Neuronal stem cell (in vitro differentiated cells): ENCODE measurements around the gene CHPF2.

Experiments
- DNase-seq: peaks from one replicate; pipeline ENCODE4 v3.0.0-alpha.2; 2013; ENCODE audit warnings: low spot score
- H2AFZ ChIP-seq: one replicate; pipeline ENCODE4 v1.6.1; 2013; ENCODE audit warnings: mild to moderate bottlenecking, low read length, inconsistent platforms
- H2AK5ac ChIP-seq: 2 replicates; pipeline ENCODE4 v1.6.1; 2013; ENCODE audit warnings: low read depth, mild to moderate bottlenecking, inconsistent platforms, low read length, moderate library complexity, mixed read lengths
- H2BK120ac ChIP-seq: 2 replicates; pipeline ENCODE4 v1.6.1; 2013; ENCODE audit warnings: low read depth, mild to moderate bottlenecking, inconsistent platforms, low read length, moderate library complexity, mixed read lengths
- H2BK12ac ChIP-seq: one replicate; pipeline ENCODE4 v1.6.1; 2013; ENCODE audit warnings: low read length, inconsistent platforms
- H2BK15ac ChIP-seq: 2 replicates; pipeline ENCODE4 v1.6.1; 2013; ENCODE audit warnings: mild to moderate bottlenecking, low read length, inconsistent platforms, mixed read lengths
- H2BK5ac ChIP-seq: one replicate; pipeline ENCODE4 v1.6.1; 2013; ENCODE audit warnings: inconsistent platforms, mild to moderate bottlenecking, low read length, moderate library complexity
- H3K14ac ChIP-seq: one replicate; pipeline ENCODE4 v1.6.1; 2013; ENCODE audit warnings: low read length, inconsistent platforms
- H3K18ac ChIP-seq: 2 replicates; pipeline ENCODE4 v1.6.1; 2013; ENCODE audit warnings: low read length, inconsistent platforms
- H3K23ac ChIP-seq: 2 replicates; pipeline ENCODE4 v1.6.1; 2013; ENCODE audit warnings: low read depth, mild to moderate bottlenecking, mixed read lengths, low read length, inconsistent platforms; ENCODE audit not compliant: poor library complexity
- H3K27ac ChIP-seq: replicated peaks from 3 replicates; pipeline ENCODE4 v1.5.1; 2013; ENCODE audit warnings: low read length, inconsistent platforms
- H3K27me3 ChIP-seq, 3 experiments: 2 replicates each; pipeline ENCODE4 v1.6.1; 2013; ENCODE audit warnings: low read length in 3 of 3, mild to moderate bottlenecking in 2 of 3, inconsistent platforms in 1 of 3, low read depth in 1 of 3, mixed read lengths in 1 of 3, moderate library complexity in 1 of 3; ENCODE audit not compliant: control insufficient read depth in 3 of 3, insufficient read depth in 3 of 3
- H3K36me3 ChIP-seq, 2 donors: replicated peaks in 1 of 2; 2 replicates each; pipeline ENCODE4 v1.6.1; 2013; ENCODE audit warnings: low read length in 2 of 2; ENCODE audit not compliant: control insufficient read depth in 2 of 2, insufficient read depth in 2 of 2
- H3K4ac ChIP-seq: 2 replicates; pipeline ENCODE4 v1.6.1; 2013; ENCODE audit warnings: inconsistent platforms, mild to moderate bottlenecking, low read length, moderate library complexity
- H3K4me1 ChIP-seq, 2 donors: 1 replicate in 1 of 2; 2 replicates in 1 of 2; pipeline ENCODE4 v1.6.1; 2013; ENCODE audit warnings: low read length in 2 of 2, low read depth in 1 of 2; ENCODE audit not compliant: control insufficient read depth in 2 of 2, insufficient read depth in 1 of 2
- H3K4me2 ChIP-seq: one replicate; pipeline ENCODE4 v1.6.1; 2013; ENCODE audit warnings: mild to moderate bottlenecking, low read length, inconsistent platforms; ENCODE audit not compliant: insufficient read depth, poor library complexity, severe bottlenecking
- H3K4me3 ChIP-seq, 2 donors: 2 replicates each; pipeline ENCODE4 v1.5.1; 2013; ENCODE audit warnings: low read length in 2 of 2, mild to moderate bottlenecking in 2 of 2, inconsistent platforms in 1 of 2, moderate library complexity in 1 of 2
- H3K79me1 ChIP-seq: one replicate; pipeline ENCODE4 v1.6.1; 2013; ENCODE audit warnings: low read depth, mild to moderate bottlenecking, inconsistent platforms, low read length, moderate library complexity
- H3K9ac ChIP-seq: one replicate; pipeline ENCODE4 v1.6.1; 2013; ENCODE audit warnings: mild to moderate bottlenecking, low read depth, low read length, inconsistent platforms; ENCODE audit not compliant: poor library complexity
- H3K9me3 ChIP-seq, 2 donors: replicated peaks in 1 of 2; 2 replicates each; pipeline versions ENCODE3 to v1.6.1; 2013; ENCODE audit warnings: low read length in 2 of 2, mild to moderate bottlenecking in 2 of 2, inconsistent platforms in 1 of 2, low read depth in 1 of 2, mixed read lengths in 1 of 2, moderate library complexity in 1 of 2; ENCODE audit not compliant: control insufficient read depth in 2 of 2, insufficient read depth in 1 of 2
- H4K8ac ChIP-seq: one replicate; pipeline ENCODE4 v1.6.1; 2013; ENCODE audit warnings: low read depth, mild to moderate bottlenecking, inconsistent platforms, low read length, moderate library complexity
- H4K91ac ChIP-seq: one replicate; pipeline ENCODE4 v1.6.1; 2013; ENCODE audit warnings: low read length, low read depth, mild to moderate bottlenecking, inconsistent platforms; ENCODE audit not compliant: poor library complexity
- WGBS, 2 donors: extraction: QIAGEN DNeasy Blood & Tissue Kit; methylation state at CpG; one replicate each; pipeline ENCODE4 v1.1.7; 2013; ENCODE audit warnings: missing lambda C conversion rate in 2 of 2, mixed read lengths in 1 of 2; ENCODE audit not compliant: insufficient read length in 2 of 2, insufficient replicate concordance in 1 of 2; ENCODE audit errors: extremely low coverage in 2 of 2; 5-methylcytosine and 5-hydroxymethylcytosine counted together

Gene CHPF2

GRCh38 chr7:151247611-151248345 is 15.5 kb downstream of the CHPF2 start:
- peaks cover 0 to 29% (median 0%) of the 10 kb centered on the region in 3 experiments for H3K27me3 ChIP-seq
- H3K27ac ChIP-seq = no peak overlapping the region
- peak overlapping the region; percentile 62 to 76 for H3K4me3 ChIP-seq
- H2BK120ac ChIP-seq = peak overlapping the region; percentile 75
- peak overlapping the region; percentile 93 for H2AFZ ChIP-seq
- no CpG with 5 or more reads among the region's 29 CpGs for WGBS, 2 donors
- peak overlapping the region; percentile 89 for H2AK5ac ChIP-seq
- no peak overlapping the region for H2BK5ac ChIP-seq
- H4K8ac ChIP-seq = no peak overlapping the region
- H3K4me2 ChIP-seq = peak overlapping the region; percentile 95
- no peak overlapping the region for H3K4ac ChIP-seq
- H3K9ac ChIP-seq = peak overlapping the region; percentile 72
- H3K79me1 ChIP-seq = no peaks in the 10 kb centered on the region
- peak overlapping the region; percentile 59 for H3K23ac ChIP-seq
- H4K91ac ChIP-seq = no peak overlapping the region
- peak overlapping the region; percentile 64 for H2BK15ac ChIP-seq
- H3K36me3 ChIP-seq = peaks cover 0 to 2% of the 10 kb centered on the region in 2 donors
- peak overlapping the region; percentile 9 for H3K14ac ChIP-seq
- DNase-seq = no peak
- no peak overlapping the region for H2BK12ac ChIP-seq
- no peaks in the 10 kb centered on the region for H3K9me3 ChIP-seq
- H3K18ac ChIP-seq = peak overlapping the region; percentile 96
- peaks cover 51 to 56% of the 10 kb centered on the region in 2 donors for H3K4me1 ChIP-seq

- no peak within 1 kb of the TSS for H2BK5ac ChIP-seq
- peak within 1 kb of the TSS; percentile 75 for H2BK120ac ChIP-seq
- no peaks in the 10 kb centered on the region for H3K9me3 ChIP-seq
- H3K27me3 ChIP-seq = peaks cover 0 to 29% (median 0%) of the 10 kb centered on the region in 3 experiments
- H3K79me1 ChIP-seq = no peaks in the 10 kb centered on the region
- peak within 1 kb of the TSS; percentile 100 for H2BK12ac ChIP-seq
- H4K8ac ChIP-seq = no peak within 1 kb of the TSS
- DNase-seq = peak; percentile 67
- no peak within 1 kb of the TSS for H4K91ac ChIP-seq
- H3K4me2 ChIP-seq = peak within 1 kb of the TSS; percentile 95
- peak within 1 kb of the TSS; percentile 9 for H3K14ac ChIP-seq
- H3K27ac ChIP-seq = peak within 1 kb of the TSS; percentile 47
- H2AFZ ChIP-seq = peak within 1 kb of the TSS; percentile 93
- H3K4ac ChIP-seq = peak within 1 kb of the TSS; percentile 66
- no peaks in the 10 kb centered on the region for H3K36me3 ChIP-seq
- peak within 1 kb of the TSS; percentile 62 to 76 for H3K4me3 ChIP-seq
- no CpG with 5 or more reads among the region's 71 CpGs for WGBS, 2 donors
- H2BK15ac ChIP-seq = peak within 1 kb of the TSS; percentile 97
- peak within 1 kb of the TSS; percentile 90 for H2AK5ac ChIP-seq
- peak within 1 kb of the TSS; percentile 94 for H3K9ac ChIP-seq
- peak within 1 kb of the TSS; percentile 95 for H3K23ac ChIP-seq
- peak within 1 kb of the TSS; percentile 99 for H3K18ac ChIP-seq
- H3K4me1 ChIP-seq = peaks cover 52 to 56% of the 10 kb centered on the region in 2 donors
Measured at GRCh38 chr7:151248346-151249033, 16.2 kb downstream of the CHPF2 start, which contains the start of gene SMARCD3. TSS of gene SMARCD3 (minus strand) at chr7:151248694. CDS start at chr7:151248562, 132 bp downstream.

GRCh38 chr7:151249034-151249731 is 16.9 kb downstream of the CHPF2 start:
- Histone ChIP-seq H3K23ac (peak overlapping the region; percentile 95), H3K18ac (peak overlapping the region; percentile 99), H3K27ac (peak overlapping the region; percentile 47), H2AFZ (peak overlapping the region; percentile 93), H2BK120ac (no peak overlapping the region), H4K91ac (no peak overlapping the region), H3K14ac (no peak overlapping the region), H3K9ac (peak overlapping the region; percentile 94), H2BK15ac (peak overlapping the region; percentile 97), H3K36me3 (no peaks in the 10 kb centered on the region), H3K27me3 (peaks cover 0 to 29% (median 0%) of the 10 kb centered on the region in 3 experiments), H4K8ac (no peak overlapping the region), H3K4ac (peak overlapping the region; percentile 66), H2BK5ac (no peak overlapping the region), H3K79me1 (no peaks in the 10 kb centered on the region), H3K9me3 (no peaks in the 10 kb centered on the region), H3K4me1 (peaks cover 47 to 52% of the 10 kb centered on the region in 2 donors), H3K4me2 (peak overlapping the region; percentile 95), H2AK5ac (peak overlapping the region; percentile 90), H2BK12ac (peak overlapping the region; percentile 100), H3K4me3 (peak overlapping the region; percentile 47 to 62)
- peak; percentile 37 for DNase-seq
- WGBS, 2 donors = no CpG with 5 or more reads among the region's 45 CpGs
